NOMO-1 treated with DMSO at 0.1 percent for 48 hours (cell line): ENCODE results near the gene KIF3A.

Experiments
- DNase-seq: peaks from one replicate; lab custom pipeline; 2025; ENCODE audit not compliant: unreplicated experiment; lab: John Stamatoyannopoulos, UW

The KIF3A gene

DNA sequence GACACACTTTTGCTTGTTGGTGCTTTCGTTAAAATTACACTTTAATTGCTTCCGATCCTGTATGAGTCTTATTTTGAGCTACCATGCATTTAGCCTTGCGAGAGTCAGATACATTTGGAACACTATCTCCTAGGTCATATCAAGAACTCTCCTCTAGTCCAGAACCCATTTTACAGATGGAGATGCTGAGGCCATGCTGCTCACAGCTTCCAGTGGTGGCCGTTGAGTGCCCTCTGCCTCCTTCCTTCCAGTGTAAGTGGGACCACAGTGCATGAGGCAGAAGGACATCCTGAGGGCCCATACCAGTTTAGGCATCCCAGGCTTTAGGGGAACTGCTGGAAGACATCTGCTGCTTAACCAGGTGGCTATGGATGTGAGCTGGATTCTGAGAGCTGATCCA, 16.8 kb upstream of the KIF3A start:
- DNase-seq, result no peak

DNA sequence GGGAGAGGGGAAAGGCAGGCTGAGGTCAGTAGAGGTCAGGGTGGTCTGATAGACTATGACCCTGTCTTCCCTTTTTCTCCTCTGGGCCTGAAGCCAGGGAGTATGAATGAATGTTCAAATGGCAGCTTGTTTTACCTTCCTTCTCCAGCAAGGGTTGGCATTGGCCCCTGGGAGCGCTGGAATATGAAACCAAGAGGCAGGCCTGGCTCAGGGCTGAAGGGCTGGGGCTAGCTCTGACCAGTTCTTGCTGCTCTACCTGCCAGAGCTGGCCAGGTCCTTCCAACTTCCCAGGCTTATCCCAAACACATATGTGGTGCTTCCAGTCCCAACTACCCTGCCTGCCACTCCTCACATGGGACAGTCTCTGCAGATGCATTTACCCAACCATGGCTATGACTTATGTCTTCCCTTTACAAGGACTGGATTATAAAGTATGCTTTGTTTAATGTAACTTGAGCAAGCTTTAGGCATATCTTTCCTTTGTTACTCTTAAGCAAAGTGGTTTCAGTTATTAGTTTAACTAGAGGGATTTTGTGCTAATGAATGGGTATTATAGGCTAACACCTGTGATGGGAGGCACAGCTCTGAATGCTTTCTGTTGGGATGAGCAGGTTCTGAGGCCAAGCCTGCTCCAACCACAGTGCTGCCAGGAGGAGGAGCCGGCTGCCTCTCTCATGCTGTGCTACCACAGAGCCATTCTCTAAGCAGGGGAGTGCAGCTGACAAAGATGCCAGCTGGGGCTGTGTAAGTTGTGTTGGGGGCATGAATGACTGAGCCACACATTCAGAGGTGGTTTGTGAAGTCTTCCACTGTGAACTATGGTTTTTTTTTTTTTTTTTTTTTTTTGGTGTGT, 16.0 kb upstream of the KIF3A start:
- no peak for DNase-seq

DNA sequence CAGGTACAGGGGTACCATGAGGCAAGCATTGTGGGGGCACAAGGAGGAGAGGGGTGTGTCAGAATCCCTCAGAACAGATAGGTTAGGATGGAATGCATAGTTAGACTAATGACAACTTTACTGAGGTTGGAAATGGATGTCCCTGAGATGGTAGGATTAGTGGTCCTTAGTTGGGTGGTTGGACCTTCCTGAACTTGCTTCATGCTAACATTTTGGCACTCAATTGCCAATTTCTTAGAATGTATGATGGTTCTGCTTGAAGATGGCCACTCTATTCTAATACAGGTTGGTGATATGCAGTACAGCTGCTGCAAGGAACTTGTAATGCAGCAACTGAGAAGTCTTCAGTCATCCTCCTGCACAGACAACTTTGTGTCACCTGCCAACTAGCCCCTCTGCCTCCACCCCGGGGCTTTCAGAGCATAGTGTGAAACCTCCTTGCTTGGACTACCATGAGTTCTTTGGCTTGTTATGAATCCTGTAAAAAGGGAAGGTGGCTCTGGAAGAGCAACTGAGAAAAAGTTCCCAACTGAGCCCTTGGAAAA, 15.3 kb upstream of the KIF3A start:
- DNase-seq, result no peak

DNA sequence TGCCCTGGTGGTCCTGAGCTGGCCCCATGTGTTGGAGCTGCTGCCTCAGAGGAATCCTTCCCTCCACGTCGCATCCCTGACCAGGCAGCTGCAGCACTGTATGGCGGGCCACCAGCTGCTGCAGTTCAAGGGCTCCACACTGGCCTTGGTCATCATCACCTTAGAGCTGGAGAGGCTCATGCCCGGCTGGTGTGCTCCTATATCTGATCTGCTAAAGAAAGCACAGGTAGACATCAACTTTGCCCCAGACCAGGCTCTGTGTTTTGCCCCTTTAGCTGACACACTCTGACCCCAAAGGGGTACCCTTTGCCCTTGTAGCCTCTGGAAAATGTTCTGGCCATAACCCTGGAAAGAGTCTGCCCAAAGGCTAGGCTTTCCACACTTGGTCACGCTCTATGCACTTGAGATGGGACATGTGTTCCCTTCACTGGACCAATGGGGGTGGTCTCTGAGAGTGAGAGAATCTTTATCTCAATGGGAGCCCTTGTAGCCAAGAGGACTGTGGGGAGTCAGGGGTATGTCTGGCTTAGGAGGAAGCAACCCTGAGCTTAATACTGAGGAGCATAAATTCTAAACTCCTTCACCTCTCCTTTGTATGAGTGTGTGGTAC, 14.7 kb upstream of the KIF3A start:
- no peak for DNase-seq

DNA sequence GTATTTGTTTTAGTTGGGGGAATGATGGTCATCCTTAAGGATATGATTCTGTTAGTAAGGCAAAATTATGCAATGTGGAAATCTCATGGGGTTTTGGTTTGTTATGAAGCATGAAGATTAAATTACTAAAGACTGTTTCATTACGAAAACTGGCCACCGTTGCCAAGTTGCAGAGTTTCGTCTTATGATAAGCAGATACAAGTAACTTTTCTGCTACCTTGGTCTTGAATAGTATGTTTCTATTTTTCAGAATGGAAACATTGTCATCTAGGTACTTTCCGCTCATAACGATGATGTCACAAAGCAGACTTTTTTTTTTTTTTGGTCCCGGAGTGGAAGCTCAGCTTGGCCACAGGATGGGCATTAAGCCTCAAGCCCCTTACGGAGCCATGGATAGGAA, 14.1 kb upstream of the KIF3A start:
- DNase-seq, result no peak

DNA sequence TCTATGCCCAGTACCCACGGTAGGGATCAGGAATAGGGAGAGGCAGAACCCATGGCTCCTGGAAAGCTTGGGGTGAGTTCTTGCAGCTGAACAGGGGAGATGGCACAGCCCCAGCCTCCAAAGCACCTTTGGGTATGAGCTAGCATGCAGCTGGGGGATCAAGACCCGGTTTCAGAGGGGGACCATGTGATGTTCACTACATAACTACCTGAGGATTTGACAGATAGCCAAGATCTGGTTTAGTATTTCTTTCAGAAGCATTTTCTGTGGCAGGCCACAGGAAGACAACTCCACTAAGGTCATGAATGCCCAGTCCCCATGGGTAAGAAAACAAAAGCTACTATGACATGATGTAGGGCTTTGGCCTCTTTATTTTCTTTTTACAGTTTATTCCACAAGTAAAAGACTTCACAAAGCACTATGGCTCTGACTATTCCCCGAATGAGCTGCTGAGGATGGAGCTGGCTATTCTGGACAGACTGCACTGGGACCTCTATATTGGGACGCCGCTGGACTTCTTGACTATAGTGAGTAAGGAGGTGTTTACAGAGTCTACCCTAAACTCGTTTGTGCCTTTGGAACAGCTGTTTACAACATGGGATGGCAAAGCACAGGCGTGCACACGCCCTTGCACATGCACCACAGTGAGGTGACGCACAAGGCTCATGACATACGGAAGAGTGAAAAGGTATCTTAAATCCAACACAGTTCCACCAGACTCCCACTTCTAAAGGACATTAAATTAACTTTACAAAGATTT, 13.3 kb upstream of the KIF3A start:
- DNase-seq, result no peak

DNA sequence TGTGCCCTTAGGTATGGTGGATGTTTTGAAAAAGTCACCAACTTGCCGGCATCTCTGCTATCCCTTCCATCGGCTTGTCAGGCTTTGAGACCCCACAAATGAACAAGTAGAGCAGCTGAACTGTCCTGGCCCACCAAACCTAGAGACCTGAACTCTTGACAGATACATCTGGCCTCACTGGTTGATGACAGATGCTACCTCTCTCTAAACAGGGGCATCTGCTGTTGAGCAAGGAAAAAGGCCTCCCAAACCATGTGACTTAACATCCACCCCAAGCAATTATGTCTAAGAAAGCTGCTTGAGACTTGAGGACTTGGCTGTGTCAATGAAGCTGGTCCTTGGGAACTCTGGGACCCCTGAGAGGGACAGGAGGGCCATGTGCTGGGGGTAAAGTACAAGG, 12.2 kb upstream of the KIF3A start:
- no peak for DNase-seq

DNA sequence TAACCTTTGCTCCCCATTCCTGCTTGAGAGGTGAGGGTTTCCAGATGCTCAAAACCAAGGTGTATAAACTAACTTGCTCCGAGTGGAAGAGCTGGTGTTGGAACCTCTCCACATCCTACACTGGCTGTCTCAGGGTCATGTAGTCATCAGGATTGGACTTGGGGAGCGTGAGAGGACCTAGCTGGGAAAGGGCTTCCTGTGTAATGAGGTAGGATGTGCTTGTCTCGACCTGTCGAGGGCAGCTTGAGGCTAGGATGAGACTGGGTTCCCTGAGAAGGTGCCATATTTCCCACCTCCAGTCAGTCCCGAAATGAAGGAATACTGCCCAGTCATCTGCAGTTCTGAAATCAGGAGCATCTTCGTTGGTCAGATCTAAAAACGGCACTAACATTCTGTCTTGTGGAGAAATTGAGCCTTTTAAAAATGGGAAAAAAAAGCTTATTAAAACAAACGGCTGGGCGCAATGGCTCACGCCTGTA, 11.2 kb upstream of the KIF3A start:
- DNase-seq, result no peak

DNA sequence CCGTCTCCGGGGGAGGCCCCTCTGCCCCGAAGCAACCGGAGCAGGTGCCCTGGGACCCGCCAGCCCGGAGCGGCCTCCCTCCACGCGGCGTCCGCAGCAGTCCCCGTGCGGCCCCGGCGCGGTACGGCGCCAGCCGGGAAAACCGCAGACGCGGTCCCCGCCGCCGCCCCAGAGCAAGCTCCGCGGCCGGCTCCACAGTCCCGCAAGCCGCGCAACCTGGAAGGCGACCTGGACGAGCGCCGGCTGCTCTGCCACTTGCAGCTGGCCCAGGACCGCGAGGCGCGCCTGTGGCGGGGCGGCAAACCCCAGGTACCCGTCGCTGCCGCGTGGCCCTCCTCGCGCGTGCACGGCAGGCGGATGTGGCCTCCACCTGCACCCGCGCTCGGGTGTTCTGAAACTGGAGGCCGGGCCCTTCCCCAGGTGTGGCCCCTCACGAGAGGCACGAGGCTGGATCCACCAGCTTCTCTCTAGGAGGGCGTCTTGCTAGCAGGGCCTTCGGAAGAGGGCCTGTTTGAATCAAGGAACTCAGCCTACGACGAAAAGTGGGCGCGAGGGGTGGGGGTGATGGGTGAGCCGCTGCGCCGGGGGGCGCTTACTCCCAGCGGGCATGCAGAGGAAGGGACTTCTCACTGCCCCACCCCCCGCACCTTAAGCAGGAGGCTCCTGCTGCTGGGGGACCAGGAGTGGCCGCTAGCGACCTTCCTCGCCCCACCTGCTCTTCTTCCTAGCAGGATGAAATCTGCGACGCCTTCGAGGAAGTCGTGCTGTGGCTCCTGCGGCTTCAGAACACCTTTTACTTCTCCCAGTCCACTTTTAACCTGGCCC, 10.5 kb upstream of the KIF3A start:
- no peak for DNase-seq

DNA sequence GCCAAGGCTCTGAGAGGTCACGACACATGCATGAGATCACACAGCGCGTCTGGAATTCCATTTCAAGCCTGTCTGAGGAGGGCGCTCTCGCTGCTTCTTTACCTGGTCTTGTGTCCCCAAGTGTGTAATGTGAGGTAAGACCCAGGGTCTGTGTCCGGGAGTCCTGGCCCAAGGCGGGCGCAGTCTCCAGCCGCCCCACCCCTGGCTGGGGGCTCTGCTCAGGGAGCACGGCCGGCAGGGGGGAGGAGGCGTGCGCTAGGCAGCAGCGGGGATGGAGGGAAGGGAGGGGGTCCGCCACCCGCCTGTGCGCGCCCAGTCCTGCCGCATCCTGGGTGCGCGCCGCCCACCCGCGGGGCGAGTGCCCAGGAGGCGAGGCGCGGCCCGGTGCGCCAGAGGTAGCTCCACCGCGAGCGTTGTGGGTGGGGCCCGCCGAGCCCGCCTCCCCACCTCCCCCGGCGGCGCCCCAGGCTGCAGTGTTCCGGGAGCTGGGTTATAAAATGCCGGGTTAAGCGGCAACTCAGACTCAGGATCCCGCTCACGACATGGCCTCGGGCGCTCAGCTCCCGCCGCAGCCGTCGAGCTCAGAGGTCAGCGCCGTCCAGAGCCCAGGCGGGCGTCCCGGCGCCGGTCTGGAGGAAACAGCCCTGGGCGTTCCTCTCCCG, 9.7 kb upstream of the KIF3A start, which contains the start of gene CCNI2:
Gene CCNI2 (plus strand): TSS at position 473 of the 662 bp plus-strand sequence. CDS start 70 bp downstream, at position 543.
- no peak for DNase-seq

DNA sequence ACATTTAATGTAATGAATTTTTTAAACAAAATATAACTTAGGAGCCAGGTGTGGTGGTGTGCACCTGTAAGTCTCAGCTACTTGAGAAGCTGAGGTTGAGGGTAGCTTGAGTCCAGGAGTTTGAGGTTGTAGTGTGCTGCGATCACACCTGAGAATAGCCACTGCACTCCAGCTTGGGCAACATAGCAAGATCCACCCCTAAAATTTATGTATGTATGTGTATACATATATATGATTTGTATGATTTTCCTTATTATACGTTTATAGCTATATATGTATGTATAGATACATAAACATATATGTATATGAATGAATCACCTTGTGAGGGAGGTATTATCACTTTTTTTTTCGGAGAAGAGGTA, 9.2 kb upstream of the KIF3A start:
- DNase-seq, result no peak

DNA sequence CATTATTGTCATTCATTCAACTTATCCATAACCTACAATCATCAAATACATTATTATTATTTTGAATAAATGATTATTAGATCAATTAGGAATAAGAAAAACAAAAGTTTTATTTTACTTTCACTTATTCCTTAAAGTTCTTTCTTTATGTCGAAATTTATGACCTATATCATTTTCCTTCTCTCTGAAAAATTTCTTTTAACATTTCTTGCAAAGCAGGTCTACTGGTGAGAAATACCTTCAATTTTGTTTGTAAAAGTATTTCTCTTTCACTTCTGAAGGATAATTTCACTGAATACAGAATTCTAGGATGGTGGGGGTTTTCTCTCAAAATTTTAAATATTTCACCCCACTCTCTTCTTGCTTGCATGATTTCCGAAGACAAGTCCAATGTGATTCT, 7.3 kb upstream of the KIF3A start:
- no peak for DNase-seq

DNA sequence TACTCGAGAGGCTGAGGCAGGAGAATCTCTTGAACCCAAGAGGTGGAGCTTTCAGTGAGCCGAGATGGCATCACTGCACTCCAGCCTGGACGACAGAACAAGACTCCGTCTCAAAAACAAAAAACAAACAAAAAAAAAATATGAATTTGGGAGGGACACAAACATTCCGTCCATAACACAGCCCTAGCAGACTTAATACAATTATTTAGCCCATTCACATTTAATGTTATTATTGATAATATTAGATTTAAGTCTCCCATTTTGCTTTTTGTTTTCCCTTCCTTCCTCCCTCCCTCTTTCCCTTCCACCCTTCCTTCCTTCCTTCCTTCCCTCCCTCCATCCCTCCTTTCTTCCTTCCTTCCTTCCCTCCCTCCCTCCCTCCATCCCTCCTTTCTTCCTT, 5.3 kb upstream of the KIF3A start:
- DNase-seq, result no peak

DNA sequence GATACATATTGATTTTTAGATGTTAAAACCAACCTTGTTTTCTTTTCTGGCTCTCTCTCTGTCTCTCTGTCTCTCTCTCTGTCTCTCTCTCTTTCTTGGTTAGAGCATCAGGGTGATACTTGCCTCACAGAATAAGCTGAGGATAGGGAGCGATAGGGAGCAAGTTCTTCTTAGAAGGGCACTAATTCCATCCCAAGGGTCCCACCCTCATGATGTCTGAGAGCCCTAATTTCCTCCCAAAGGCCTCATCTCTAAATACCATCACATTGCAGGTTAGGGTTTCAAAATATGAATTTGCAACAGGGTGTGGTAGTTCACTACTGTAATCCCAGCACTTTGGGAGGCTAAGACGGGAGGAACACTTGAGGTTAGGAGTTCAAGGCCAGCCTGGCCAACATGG, 4.8 kb upstream of the KIF3A start:
- no peak for DNase-seq

DNA sequence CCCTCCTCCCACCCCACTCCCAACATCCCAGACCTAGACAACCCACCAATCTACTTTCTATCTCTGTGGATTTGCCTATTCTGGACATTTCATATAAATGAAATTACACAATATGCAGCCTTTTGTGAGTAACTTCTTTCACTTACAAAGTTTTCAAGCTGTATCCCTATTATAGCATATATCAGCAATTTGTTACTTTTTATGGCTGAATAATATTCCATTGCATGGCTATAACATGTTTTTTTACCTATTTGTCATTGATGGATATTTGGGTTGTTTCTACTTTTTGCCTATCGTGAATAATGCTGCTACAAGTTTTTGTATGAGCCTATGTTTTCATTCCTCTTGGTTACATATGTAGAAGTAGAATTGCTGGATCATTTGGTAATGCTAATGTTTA, 1.9 kb upstream of the KIF3A start:
- no peak for DNase-seq

DNA sequence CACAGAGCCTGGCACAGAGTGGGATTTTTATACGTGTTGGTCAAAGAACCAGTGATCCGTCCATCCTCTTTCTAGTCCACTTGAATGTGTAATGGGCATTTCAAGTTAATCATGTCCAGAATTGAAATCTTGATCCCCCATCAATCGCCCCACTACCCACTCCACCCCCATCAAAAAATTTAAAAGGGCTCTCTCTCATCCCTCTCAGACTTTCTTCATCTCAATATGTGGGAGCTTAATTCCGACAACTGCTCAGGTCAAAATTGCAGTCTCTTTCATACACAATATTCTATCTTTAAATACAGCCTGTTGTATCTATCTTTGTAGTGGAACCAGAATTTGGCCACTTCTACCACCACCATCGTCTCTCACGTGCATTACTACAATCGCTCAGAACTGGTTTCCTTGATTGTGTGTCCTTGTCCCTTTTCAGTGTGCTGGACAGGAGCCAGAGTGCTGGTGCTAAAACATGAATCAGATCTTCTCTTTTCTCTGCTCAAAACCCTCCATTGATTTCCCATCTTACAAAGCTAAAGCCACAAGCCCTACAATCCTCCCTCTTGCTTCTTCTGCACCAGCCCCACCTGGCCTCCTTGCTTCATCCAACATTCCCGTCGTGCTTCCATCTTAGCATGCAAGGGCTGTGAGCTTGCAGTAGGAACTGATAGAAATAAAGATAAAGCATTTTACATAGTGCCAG, 786 bp upstream of the KIF3A start:
- no peak for DNase-seq

DNA sequence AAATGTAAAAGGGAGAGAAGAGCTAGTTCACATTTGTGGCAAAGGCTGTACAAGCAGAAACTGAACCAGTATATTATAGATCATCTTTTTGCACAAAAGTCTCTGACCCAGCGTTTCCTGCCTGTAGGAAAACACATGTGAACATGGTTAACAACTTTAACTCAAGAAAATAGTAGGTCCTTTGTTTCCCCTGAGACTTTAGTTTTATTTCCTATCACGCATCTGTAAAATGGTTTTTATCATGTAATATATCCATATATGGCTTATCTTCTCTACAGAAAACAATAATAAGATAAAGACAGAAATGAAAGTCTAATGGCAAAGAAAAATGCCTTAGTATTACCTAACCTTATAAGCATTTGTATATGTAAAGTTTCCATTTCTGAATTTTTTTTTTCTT, 2.7 kb downstream of the KIF3A start:
- DNase-seq, result no peak

DNA sequence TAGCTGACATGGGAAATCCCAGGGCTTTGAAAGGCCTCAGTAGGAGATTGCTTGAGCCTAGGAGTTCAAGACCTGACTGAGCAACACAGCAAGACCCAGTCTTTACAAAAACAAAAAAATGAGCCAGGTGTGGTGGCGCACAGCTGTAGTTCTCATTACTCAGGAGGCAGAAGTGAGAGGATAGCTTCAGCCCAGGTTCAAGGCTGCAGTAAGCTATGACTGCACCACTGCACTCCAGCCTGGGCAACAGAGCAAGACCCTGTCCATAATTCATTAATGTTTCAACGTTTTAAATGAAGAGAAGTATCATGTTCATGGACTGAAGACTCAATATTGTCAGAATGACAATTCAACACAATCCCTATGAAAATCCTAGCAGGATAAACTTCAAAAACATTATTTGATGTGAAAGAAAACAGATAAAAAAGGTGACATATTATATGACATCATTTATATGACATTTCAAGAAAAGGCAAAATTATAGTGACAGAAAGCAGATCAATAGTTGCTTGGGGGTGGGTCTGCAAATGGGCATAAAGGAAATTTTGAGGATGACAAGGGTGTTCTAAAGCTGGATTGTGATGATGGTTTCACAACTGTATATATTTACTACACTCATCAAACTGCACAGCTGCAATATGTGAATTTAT, 3.7 kb downstream of the KIF3A start:
- no peak for DNase-seq

DNA sequence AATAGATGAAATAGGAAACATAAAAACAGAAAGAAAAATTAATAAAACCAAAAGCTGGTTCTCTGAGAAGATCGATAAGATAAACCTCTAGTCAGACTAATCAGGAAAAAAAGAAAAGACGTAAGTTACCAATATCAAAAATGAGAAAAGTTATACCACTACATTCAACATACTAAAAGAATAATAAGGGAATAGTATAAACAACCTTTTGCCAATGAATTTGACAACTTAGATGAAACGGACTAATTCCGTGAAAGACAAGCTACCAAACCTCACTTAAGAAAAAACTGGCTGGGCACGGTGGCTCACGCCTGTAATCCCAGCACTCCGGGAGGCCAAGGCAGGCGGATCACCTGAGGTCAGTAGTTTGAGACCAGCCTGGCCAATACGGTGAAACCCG, 7.5 kb downstream of the KIF3A start:
- no peak for DNase-seq
